Measurements from ENCODE around the gene ARHGEF2.
A peak's percentile ranks its signal among the peaks of the same experiment; 100 is the strongest.

ARHGEF2 gene

DNA sequence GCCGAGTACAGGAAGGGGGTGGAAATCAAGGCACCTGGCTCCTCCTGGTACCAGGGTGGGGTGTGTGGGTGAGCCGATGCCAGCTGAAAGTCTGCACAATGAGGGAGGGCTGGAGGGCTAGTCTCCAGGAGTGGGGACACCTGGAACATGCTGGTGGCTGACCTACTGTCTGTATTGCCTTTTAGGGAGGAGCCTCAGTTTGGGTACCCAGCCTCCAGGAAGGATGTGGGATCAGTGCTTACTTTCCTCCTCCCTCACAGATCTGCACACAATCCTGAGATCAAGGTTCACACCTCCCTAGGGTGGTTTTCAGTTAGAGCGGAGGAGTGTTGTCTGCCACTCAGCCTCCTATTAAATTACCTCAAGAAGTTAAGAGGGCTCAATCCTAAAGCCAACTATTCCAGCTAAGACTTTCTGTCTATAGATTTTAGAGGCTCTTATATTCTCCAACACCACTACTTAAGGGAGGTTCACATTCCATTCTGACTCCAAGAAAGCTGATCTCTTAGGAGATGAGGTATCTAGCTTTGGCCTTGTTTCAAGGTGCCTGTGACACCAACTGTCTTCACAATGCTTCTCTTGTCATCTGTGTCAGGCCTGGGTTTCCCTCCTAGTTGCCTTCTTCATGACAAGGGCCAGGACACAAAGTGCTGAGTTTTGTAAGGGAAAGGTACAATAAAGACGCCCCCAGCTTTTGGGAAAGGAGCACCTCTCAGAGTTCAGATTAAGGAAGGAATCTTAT, 26.7 kb upstream of the ARHGEF2 start:
- no peak overlapping the region for H3K4me3 ChIP-seq (ENCODE audit: low read depth, low read length)
- DNase-seq (ENCODE audit: low read depth), result no peak
- TF ChIP-seq, protein P1, sequence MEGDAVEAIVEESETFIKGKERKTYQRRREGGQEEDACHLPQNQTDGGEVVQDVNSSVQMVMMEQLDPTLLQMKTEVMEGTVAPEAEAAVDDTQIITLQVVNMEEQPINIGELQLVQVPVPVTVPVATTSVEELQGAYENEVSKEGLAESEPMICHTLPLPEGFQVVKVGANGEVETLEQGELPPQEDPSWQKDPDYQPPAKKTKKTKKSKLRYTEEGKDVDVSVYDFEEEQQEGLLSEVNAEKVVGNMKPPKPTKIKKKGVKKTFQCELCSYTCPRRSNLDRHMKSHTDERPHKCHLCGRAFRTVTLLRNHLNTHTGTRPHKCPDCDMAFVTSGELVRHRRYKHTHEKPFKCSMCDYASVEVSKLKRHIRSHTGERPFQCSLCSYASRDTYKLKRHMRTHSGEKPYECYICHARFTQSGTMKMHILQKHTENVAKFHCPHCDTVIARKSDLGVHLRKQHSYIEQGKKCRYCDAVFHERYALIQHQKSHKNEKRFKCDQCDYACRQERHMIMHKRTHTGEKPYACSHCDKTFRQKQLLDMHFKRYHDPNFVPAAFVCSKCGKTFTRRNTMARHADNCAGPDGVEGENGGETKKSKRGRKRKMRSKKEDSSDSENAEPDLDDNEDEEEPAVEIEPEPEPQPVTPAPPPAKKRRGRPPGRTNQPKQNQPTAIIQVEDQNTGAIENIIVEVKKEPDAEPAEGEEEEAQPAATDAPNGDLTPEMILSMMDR (IDR thresholded peaks at IDR 0.05; ENCODE audit: low read depth, low read length, missing control alignments), result no peak
- in situ Hi-C loops (cut with HindIII; ENCODE audit: low sequenced_read_pairs), result no loop called here

DNA sequence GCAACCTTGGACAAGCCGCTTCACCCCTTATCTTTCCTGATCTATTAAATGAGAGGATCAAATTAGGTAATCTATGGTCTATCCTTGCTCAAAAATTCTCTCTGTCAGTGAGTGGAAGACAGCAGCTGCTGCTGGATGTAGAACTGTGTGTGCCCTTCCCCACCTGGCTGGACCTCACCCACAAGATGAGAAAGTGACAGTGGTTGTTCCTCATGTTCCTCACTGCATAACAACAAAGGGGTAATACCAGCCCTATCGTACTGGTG, 25.5 kb upstream of the ARHGEF2 start:
- in situ Hi-C loops (cut with HindIII; ENCODE audit: low sequenced_read_pairs), result no loop called here
- TF ChIP-seq, protein P1 (IDR thresholded peaks at IDR 0.05; ENCODE audit: low read depth, low read length, missing control alignments), result no peak
- no peak for DNase-seq (ENCODE audit: low read depth)
- no peak overlapping the region for H3K4me3 ChIP-seq (ENCODE audit: low read depth, low read length)

DNA sequence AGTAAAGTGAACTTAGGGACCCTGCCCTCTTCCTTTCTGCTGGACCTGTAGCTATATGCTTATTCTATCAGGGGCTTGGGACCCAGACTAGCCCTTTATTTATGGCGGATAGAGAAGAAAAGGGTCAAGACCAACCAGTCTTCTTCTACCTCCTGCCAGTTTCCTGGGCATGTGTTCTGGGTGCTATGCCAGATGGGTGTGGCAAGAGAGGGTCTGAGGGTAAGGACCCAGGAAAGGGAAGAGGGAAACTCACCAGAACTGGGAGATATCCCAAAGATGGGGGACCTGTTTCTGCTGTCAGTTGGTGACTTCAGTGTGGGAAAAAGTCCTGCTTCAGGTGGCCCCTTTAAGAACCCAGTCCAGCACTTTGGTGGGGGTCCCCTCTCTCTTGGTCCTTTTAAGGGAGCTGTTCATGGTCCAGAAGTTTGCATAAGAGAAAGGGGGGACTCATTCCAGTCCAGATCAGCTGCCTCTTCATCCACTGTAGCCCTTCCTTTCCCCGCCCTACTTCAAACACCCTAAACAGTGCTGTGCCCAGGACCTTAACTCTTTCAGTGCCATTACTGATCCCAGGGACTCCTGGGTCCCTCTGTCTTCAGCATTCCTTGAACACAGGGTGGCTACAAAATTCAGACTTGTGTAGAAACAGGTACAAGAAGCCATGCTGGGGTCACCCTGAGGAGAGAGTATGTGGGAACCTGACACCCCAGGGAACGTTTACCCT, 24.0 kb upstream of the ARHGEF2 start:
- in situ Hi-C loops (cut with HindIII; ENCODE audit: low sequenced_read_pairs), result no loop called here
- no peak for DNase-seq (ENCODE audit: low read depth)
- TF ChIP-seq, protein P1 (IDR thresholded peaks at IDR 0.05; ENCODE audit: low read depth, low read length, missing control alignments), result no peak
- no peak overlapping the region for H3K4me3 ChIP-seq (ENCODE audit: low read depth, low read length)

DNA sequence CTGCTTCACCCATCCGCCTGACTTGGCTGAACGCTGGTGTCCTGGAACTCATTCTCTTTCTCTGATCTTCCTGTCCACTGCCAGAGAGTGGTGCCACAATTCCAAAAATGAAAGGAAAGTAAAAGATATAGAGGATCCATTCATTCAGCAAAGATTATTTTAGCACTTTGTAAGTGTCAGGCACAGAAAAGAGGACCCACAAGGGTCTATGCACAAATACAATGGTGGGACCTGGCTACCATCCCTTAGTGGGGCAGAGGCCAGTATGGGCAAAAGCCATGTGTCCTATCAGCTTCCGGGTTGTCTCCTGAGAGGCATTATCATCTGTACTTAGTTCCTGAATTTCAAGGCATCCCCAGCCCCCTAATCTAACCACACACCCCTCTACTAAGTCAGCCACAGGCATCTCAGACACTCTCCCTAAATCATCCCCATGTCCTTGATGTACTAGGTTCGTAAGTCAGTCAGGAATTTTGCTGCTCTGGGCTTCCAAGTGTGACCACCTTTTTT, 23.4 kb upstream of the ARHGEF2 start:
- no peak for DNase-seq (ENCODE audit: low read depth)
- TF ChIP-seq, protein P1 (IDR thresholded peaks at IDR 0.05; ENCODE audit: low read depth, low read length, missing control alignments), result peak; percentile 5
- H3K4me3 ChIP-seq (ENCODE audit: low read depth, low read length), result no peak overlapping the region
- in situ Hi-C loops (cut with HindIII; ENCODE audit: low sequenced_read_pairs), result no loop called here

DNA sequence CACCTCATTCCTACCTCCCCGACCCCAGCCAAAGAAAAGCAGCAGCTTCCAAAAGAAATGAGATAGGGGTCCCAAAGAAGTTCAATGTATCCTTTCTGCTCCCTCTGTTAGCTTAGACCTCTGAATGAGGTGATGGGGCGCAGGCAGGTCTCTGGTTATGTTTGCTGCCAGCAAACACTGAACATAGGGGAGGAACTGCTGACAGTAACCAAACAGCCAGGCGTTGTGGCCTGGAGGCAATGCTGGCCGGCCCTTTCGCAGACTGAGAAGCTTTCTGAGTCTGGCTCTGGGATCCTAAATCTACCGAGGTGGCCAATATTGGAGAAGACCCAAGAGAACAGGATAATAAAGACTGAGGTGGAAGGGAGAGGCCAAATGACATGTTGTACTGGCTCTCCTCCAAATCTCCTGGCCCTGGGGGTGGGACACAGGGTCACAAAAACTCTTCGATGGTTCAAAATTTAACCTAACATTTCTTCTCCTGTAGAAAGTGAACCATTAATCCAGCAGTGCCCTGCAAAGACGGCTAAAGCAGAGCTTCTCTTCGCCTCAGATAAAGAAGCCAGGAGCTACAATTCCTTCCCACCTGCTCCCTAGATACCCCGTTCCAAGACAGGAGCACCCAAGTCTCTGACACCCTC, 22.8 kb upstream of the ARHGEF2 start:
- in situ Hi-C loops (cut with HindIII; ENCODE audit: low sequenced_read_pairs), result no loop called here
- no peak overlapping the region for H3K4me3 ChIP-seq (ENCODE audit: low read depth, low read length)
- DNase-seq (ENCODE audit: low read depth), result no peak
- TF ChIP-seq, protein P1 (IDR thresholded peaks at IDR 0.05; ENCODE audit: low read depth, low read length, missing control alignments), result no peak

DNA sequence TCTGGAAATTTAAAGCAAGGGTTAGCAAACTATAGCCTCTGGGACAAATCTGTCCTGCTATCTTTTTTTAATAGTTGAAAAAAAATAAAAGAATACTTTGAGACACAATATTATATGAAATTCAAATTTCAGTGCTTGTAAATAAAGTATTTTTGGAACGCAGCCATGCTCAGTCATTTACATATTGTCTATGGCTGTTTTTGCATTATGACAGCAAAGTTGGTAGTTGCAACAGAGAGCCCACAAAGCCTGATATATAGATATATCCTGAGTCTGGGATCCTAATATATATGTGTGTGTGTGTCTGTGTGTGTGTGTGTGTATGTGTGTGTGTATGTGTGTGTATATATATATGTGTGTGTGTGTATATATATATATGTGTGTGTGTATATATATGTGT, 21.6 kb upstream of the ARHGEF2 start:
- in situ Hi-C loops (cut with HindIII; ENCODE audit: low sequenced_read_pairs), result no loop called here
- no peak overlapping the region for H3K4me3 ChIP-seq (ENCODE audit: low read depth, low read length)
- TF ChIP-seq, protein P1 (IDR thresholded peaks at IDR 0.05; ENCODE audit: low read depth, low read length, missing control alignments), result no peak
- no peak for DNase-seq (ENCODE audit: low read depth)

All from astrocyte of the cerebellum (primary cell).